ENCODE measurements around the gene FAT1. TPM values are rescaled to one million over a fixed set of nuclear protein-coding genes. Genes with fewer than 3 reads are reported as not detected.
A peak's percentile ranks its signal among the peaks of the same experiment; 100 is the strongest.

The FAT1 gene
- total RNA-seq, 2 donors from 2014 or later = 66.0 to 67.8 TPM

GRCh38 chr4:186727169-186727976 is 3.7 kb upstream of the FAT1 start:
- intact Hi-C loops (cut with DNase I) = no loop called here
- no peak for DNase-seq

DNA sequence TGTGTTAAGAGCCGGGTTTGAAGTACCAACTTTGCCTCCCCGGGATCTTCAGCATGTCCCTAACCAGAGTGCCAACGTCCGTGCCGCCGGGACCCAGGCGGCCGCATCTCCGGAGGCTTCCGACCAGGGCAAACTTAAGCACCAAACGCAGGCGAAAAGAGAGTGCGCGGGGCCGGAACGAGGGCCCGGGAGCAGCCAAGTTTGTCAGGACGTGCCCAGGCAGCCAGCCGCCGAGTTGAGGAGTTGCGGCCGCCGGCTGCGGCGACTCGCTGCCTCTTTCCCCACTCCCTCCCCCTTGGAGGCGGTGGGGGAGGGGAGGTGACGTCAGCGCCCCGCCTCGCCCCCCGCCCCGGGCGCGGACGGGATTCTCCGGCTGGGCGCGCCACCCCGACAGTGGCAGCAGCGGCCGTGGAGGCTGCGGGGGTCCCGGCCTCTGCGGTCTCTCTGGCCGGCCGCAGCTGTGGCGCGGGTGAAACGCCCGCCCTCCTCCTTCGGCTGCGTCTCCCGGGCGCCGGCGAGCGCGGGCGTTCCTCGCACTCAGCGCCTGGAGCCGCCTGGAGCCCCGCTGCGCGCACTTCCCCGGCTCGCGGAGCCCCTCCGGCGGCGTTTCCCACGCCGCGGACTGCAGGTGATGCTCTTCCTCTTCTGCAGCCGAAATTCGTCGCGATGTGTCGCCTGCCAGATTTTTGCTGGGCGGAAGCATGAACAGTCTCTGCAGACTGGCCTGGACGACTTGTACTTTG is 2.9 kb upstream of the FAT1 start:
- intact Hi-C loops (cut with DNase I) = no loop called here
- ATAC-seq (peak; percentile 64 to 71), DNase-seq (peak; percentile 73)

More at GRCh38 chr4:186727169-186727976, 3.7 kb upstream of the FAT1 start:
- ATAC-seq = no peak

DNA sequence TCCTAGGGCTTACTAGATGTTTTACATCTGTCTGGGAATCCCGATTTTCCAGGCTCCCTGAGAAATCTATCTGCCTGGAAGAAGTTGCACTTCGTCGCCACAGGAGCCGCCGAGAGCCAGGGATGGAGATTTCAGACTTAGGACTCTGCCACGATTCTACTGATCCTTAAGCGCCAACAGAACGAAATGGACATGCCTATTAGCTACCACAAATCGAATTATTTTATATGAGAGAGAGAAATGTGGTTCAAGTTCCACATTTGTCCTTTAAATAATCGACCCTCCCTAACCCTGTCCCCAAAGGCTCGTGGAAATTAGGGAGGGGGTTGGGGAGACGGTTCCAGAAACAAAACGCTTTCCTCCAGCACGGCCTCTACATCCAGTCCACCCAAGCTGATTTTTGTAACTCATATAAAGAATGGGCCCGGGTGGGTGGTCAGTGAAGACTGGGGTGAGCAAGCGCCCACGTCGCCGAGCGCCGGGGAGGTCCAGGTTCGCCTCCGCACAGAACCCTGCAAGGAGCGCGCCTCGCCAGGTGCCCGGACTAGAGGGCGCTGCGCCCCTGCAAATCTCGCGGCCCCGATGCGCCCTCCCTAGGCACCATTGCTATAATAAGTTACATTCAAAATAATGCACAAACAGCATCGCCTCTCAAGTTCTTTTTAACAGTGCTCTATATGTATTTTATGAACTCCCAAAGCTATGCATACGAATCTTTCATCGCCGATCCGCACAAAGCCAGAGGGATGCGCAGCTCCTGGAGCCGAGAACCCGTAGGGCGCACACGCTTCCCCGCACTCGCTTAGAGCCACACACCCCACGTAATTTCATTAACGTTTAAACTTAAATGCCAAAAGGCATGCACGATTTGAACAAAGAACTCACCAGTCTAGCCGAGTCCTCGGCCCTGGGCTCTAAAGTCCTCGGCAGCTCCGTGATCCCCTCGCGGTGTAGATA is 2.1 kb upstream of the FAT1 start:
- ATAC-seq = peak; percentile 72 to 73
- DNase-seq = peak; percentile 81
- intact Hi-C loops (cut with DNase I) = no loop called here

DNA sequence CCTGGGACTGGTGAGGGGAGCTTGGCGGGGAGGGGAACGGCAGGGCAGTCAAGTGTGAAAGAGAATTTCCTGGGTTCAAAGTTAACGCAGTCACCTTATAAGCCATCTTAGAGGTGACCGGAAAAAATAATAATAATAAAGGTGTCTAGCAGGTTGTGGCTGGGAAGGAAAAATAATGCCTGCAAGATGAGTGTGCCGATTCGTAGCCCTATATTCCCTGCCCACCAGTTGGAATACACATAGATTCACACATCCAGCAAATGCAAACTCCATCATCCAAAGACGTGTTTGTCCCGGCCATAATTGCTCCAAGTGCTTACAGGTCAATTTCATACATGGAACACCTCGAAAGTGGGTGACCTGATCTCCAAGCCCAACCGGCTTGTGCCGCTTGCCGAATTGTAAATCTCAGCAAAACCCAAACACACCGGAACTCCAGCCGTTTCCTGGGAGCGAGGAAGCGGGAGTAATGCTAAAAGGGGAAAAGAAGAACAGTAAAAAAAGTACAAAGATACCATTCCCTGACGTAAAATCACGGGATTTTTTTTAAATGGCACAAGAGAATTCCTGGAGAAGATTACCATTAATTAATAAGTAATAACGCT is 1.3 kb upstream of the FAT1 start:
- DNase-seq = no peak
- intact Hi-C loops (cut with DNase I) = loop anchor here in 1 of 2 donors (5.0 kb wide), 1 partner anchor 48 kb away; no protein-coding TSS in a partner anchor
- ATAC-seq = no peak

GRCh38 chr4:186724058-186724863 is 605 bp upstream of the FAT1 start:
- intact Hi-C loops (cut with DNase I) = loop anchor here in 1 of 2 donors (5.0 kb wide), 1 partner anchor 47 kb away; no protein-coding TSS in a partner anchor
- peak; percentile 56 for DNase-seq
- peak; percentile 54 to 67 for ATAC-seq

DNA sequence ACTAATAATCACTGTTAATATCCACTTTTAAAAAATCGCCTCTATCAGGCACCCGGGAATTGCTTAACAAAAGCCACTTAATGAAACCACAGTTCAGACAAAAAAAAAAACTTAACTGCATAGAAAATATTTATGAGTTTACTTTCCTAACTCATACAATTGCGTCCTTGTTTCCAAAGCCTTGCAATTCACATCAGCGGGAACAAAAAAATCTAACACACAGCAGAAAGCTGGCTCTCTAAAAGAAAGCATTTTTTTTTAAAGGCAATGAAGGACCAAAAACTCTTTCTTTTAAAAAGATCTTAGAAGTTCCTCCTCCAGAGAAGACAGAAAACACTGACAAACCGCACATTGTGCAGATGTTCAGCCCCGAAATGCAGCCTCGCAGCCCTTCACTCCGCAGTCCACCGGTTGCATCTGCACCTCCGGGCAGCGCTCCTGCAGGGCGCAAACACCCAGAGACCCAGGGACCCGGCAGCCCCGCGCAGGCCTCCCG is 812 bp downstream of the FAT1 start:
- ATAC-seq (peak; percentile 10 to 28), DNase-seq (peak; percentile 49)
- intact Hi-C loops (cut with DNase I) = loop anchor here in 1 of 2 donors (5.0 kb wide), 1 partner anchor 46 kb away; no protein-coding TSS in a partner anchor

DNA sequence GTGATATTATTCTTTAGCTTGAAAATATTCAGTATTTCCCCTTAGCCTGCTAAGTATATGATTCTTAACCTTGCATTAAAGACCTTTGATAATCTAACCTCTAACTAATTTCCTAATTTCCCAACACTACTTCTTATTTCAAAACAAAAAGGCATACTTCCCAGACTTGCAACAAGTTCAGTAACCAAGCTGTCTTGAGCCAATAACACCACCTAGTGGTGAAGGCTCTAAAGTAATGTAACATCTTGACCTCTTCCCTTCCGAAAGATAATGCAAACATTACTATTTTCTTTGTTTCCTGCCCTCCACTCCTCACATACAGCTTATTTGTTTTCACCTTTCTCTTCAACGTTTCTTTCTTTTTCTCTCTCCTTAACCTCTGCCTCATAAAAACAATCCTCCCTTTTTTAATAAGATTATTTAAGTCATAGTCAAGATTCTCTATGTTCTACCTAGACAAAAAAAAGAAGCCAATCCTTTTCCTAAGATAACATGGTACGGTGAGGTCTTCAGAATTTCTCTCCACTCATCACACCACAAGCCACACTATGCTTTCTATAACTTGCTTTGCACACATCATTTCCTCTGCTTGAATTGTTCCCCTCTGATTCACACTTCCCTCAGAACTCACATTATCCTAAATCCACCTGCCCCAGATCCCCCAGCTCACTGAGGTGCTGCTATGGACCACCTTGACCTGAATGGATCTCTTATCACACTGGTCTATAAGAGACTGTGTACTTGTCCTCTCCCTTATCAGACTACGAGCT is 3.5 kb downstream of the FAT1 start:
- intact Hi-C loops (cut with DNase I) = loop anchor here (2.0 to 5.0 kb wide), 2 partner anchors 43 to 51 kb away; no protein-coding TSS in a partner anchor
- ATAC-seq = no peak

DNA sequence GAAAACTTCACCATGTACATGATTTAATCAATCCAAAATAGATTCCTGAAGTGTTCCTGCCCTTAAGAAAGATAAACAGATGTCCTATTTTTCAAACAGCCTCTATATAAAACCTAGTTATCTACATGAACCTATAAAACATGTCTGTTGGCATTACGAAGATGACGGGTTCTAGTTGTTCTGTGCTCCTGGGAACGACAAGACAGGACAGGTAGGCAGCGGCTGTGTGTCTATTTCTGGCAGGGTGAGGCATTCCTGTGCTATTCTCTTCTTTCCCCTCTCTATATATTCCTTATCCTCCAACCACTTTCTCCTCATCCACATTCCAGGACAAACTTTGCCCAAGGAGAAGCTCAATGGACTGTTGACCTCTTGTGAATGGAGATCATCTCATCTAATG is 6.1 kb downstream of the FAT1 start:
- intact Hi-C loops (cut with DNase I) = no loop called here
- ATAC-seq (no peak), DNase-seq (no peak)

More for the DNA sequence above, 3.5 kb downstream of the FAT1 start:
- DNase-seq = no peak

- no peak for ATAC-seq
- intact Hi-C loops (cut with DNase I) = no loop called here
- no peak for DNase-seq
These were observed 8.6 kb downstream of the FAT1 start for GRCh38 chr4:186715077-186715476.

GRCh38 chr4:186714006-186714675 is 9.5 kb downstream of the FAT1 start:
- DNase-seq = no peak
- intact Hi-C loops (cut with DNase I) = no loop called here
- peak in 1 of 2 donors; percentile 56 for ATAC-seq

GRCh38 chr4:186712690-186713089 is 11.0 kb downstream of the FAT1 start:
- peak; percentile 50 for DNase-seq
- ATAC-seq = peak; percentile 72 to 87
- intact Hi-C loops (cut with DNase I) = no loop called here

GRCh38 chr4:186710521-186711119 is 13.0 kb downstream of the FAT1 start:
- DNase-seq (no peak), ATAC-seq (peak in 1 of 2 donors; percentile 45)
- intact Hi-C loops (cut with DNase I) = no loop called here

DNA sequence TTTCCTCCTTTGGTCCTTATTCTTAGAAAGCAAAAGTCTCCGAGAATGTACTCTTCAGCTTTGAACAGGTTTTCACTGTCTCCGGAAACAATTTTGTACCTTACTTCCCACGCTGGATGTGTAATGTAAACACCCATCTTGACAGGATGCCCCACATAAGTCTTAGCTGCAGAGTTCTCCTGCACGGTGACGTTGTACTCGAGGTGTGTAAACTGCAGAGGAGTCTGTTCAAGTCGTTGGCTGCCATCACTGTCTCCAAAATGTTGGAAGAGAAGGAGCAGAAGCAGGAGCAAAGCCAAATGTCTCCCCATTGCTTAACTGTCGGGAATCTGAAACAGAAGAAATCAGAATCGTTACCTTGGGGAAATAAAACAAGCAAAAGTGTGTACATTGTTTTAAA is 14.1 kb downstream of the FAT1 start:
- ATAC-seq = no peak
- intact Hi-C loops (cut with DNase I) = no loop called here
- no peak for DNase-seq

DNA sequence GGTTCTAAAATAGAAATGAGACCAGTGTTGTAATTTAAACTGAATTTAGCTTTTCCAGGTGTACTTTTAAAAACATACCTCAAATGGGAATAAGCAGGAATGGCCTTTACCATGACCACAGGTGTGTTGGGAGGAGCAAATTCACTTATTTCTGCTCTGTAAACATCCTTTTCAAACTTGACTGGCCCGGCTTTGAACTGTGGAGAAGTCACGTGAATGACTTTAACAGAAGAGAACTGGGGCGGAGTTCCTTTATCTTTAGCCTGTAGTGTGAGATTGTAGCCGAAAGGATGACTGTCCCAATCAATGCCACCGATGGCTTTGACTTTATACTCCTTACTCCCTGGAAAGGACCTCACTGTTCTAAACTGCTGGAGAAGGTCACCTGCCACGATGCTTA is 15.1 kb downstream of the FAT1 start:
- DNase-seq (no peak), ATAC-seq (no peak)
- intact Hi-C loops (cut with DNase I) = no loop called here

- intact Hi-C loops (cut with DNase I) = no loop called here
- no peak for DNase-seq
- ATAC-seq = no peak
These were observed 15.7 kb downstream of the FAT1 start for GRCh38 chr4:186707996-186708395.

- DNase-seq (no peak), ATAC-seq (no peak)
- intact Hi-C loops (cut with DNase I) = no loop called here
These were observed 16.1 kb downstream of the FAT1 start for GRCh38 chr4:186707574-186707973.

Data from left cardiac atrium (tissue), 4 donors.